Left lung (tissue), 10 donors: ENCODE results near the gene RSAD1. TPM values are rescaled to one million over a fixed set of nuclear protein-coding genes. Genes with fewer than 3 reads are reported as not detected.

Source experiments
- ATAC-seq: fragments of 200-7000 bp; cut with Tn5 transposase; one replicate; pipeline ENCODE4 v1.9.1; 2020; ENCODE audit warnings: moderate library complexity
- DNase-seq, 4 donors: peaks; one replicate each; pipeline ENCODE4 v3.0.0-alpha.2; 2013 to 2020
- H3K27ac ChIP-seq, 2 donors: fragments of 200-600 bp; sonication (generic) in 1 of 2; one replicate each; pipeline versions ENCODE4 v1.5.0 to v1.8.0; 2020 to 2021
- H3K27me3 ChIP-seq, 2 donors: fragments of 200-600 bp; sonication (generic) in 1 of 2; one replicate each; pipeline versions ENCODE4 v1.5.0 to v1.8.0; 2020 to 2021
- H3K36me3 ChIP-seq, 2 donors: fragments of 200-600 bp; sonication (generic) in 1 of 2; one replicate each; pipeline versions ENCODE4 v1.5.0 to v1.8.0; 2020 to 2021
- H3K4me1 ChIP-seq, 2 donors: fragments of 200-600 bp; one replicate each; pipeline ENCODE4 v1.8.0; 2021
- H3K4me3 ChIP-seq, 2 donors: fragments of 200-600 bp; sonication (generic) in 1 of 2; one replicate each; pipeline versions ENCODE4 v1.5.0 to v1.8.0; 2020 to 2021; ENCODE audit warnings: mild to moderate bottlenecking in 1 of 2
- H3K9me3 ChIP-seq, 2 donors: fragments of 200-600 bp; sonication (generic) in 1 of 2; one replicate each; pipeline versions ENCODE4 v1.5.0 to v1.8.0; 2020 to 2021
- CTCF ChIP-seq, 2 donors: fragments of 200-600 bp; sonication (generic) in 1 of 2; IDR thresholded peaks; one replicate each; pipeline versions ENCODE4 v1.5.0 to v1.8.0; 2021; ENCODE audit warnings: antibody characterized with exemption in 2 of 2
- intact Hi-C, 2 donors: fragments of 100-400 bp; cut with DNase I; formaldehyde crosslinking; loops; one replicate each; pipeline versions ENCODE4 v1.11.2 to v1.14.2; 2022
- polyA plus RNA-seq, 6 donors: library from polyadenylated mRNA; unstranded; fragments of 120-200 nt; gene quantifications; one replicate each; pipeline ENCODE4 v1.2.1, GENCODE V29; 2013; ENCODE audit not compliant: insufficient read length in 6 of 6
- total RNA-seq, 2 donors: library from RNA; stranded (reverse); fragmentation: NEBNext Ultra II Directional; extraction: Animal tissue kit (Norgen Biotek cat#: 25700); gene quantifications; one replicate each; pipeline ENCODE4 v1.2.1, GENCODE V29; 2021
- donor health status: DM: no; HTN: yes; CAD: no.
- donor health status: DM: no; HTN: no; CAD: no.

Gene RSAD1
- total and polyA plus RNA-seq, 8 donors = 28.5 to 61.5 (median 47.2) TPM

GRCh38 chr17:50532452-50533024 lies 53.9 kb downstream of the RSAD1 start, which contains the start of gene EPN3:
TSS of gene EPN3 (plus strand) at chr17:50532735. CDS start at chr17:50536557, 3,822 bp downstream.
- no peak for TF ChIP-seq CTCF (IDR thresholded peaks at IDR 0.05)
- peak within 1 kb of the TSS in 1 of 2 donors; percentile 18 for H3K4me3 ChIP-seq
- H3K27ac ChIP-seq = no peak within 1 kb of the TSS
- intact Hi-C loops = no loop called here
- H3K4me1 ChIP-seq = peaks cover 10 to 23% of the 10 kb centered on the region in 2 donors
- H3K9me3 ChIP-seq = no peaks in the 10 kb centered on the region
- H3K27me3 ChIP-seq = peaks cover 15 to 62% of the 10 kb centered on the region in 2 donors
- ATAC-seq = peak; percentile 81
- H3K36me3 ChIP-seq = no peaks in the 10 kb centered on the region
- DNase-seq = peak in 3 of 4 donors; percentile 71 to 86 (median 76)

DNA sequence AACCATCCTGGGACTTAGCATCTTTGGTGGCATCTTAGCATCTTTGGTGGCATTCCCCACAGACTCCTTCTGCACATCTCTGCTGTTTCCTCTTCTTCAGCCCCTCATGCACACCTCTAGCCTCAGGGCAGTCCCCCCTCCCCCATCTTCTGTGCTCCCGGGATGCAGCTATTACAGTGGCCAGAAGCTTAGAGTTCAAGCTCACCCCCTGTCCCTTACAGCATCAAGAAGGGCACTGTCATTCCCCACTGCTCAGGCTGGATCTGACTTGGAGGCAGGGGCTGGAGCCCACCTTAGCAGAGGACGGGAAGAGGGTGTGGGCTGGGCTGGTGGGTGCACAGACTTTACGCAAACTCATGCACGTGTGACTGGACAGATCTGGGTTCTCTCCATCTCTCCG lies 54.5 kb downstream of the RSAD1 start:
- DNase-seq (no peak), ATAC-seq (peak; percentile 21)
- H3K36me3 ChIP-seq = no peaks in the 10 kb centered on the region
- H3K4me3 ChIP-seq = no peak overlapping the region
- H3K27me3 ChIP-seq = peaks cover 15 to 62% of the 10 kb centered on the region in 2 donors
- H3K9me3 ChIP-seq = no peaks in the 10 kb centered on the region
- H3K27ac ChIP-seq = no peak overlapping the region
- intact Hi-C loops = no loop called here
- peaks cover 10 to 23% of the 10 kb centered on the region in 2 donors for H3K4me1 ChIP-seq
- no peak for TF ChIP-seq CTCF (IDR thresholded peaks at IDR 0.05)

DNA sequence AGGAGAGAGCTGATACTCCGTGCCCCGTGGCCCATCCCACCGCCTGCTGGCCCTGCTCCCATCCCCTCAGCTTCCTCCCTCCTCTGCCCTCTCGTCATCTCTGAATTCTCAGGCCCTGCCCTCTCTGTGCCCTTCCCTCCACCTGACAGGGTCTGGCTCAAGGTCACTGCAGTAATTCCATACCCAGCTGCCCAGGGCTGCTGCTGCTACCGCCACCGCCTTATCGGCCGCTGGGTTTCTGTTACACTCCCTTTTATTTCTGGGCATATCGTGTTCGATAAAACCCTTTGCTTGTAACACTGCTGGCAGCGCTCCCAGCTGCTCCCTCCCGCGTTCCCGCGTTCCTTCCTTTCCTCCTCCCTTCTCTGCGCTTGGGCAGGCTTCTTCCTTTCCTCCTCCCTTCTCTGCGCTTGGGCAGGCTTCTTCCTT lies 55.1 kb downstream of the RSAD1 start:
- DNase-seq = peak in 2 of 4 donors; percentile 60 to 62
- Histone ChIP-seq H3K27me3 (peaks cover 15 to 62% of the 10 kb centered on the region in 2 donors), H3K4me3 (peak overlapping the region in 1 of 2 donors; percentile 11), H3K4me1 (peaks cover 10 to 23% of the 10 kb centered on the region in 2 donors), H3K36me3 (no peaks in the 10 kb centered on the region), H3K27ac (peak overlapping the region in 1 of 2 donors; percentile 62), H3K9me3 (no peaks in the 10 kb centered on the region)
- no peak for TF ChIP-seq CTCF (IDR thresholded peaks at IDR 0.05)
- intact Hi-C loops = no loop called here
- ATAC-seq = peak; percentile 70

GRCh38 chr17:50534222-50534978 lies 55.7 kb downstream of the RSAD1 start:
- DNase-seq = peak in 2 of 4 donors; percentile 66 to 80
- Histone ChIP-seq H3K9me3 (no peaks in the 10 kb centered on the region), H3K4me3 (peak overlapping the region in 1 of 2 donors; percentile 11), H3K36me3 (no peaks in the 10 kb centered on the region), H3K4me1 (peaks cover 10 to 23% of the 10 kb centered on the region in 2 donors), H3K27ac (peak overlapping the region in 1 of 2 donors; percentile 62), H3K27me3 (peaks cover 15 to 58% of the 10 kb centered on the region in 2 donors)
- ATAC-seq = peak; percentile 85
- TF ChIP-seq CTCF (IDR thresholded peaks at IDR 0.05) = peak in 1 of 2 donors; percentile 20
- intact Hi-C loops = no loop called here

DNA sequence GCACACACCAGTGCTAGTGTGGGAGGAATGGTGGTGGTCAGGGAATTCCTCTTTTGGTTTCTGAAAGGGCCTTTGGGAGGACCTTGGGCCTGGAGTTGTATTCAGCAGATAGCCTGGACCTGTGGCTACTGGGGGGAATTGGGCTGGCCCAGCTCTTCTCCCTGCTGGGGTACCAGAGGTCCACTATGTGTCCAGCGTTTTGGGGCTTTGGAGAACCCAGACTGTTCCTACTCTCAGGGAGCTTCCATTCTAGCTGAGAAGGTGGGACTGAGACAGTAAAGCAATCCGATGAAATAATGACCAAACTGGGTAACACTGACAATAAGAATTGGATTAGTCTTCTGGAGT lies 56.3 kb downstream of the RSAD1 start:
- intact Hi-C loops = no loop called here
- no peak for ATAC-seq
- Histone ChIP-seq H3K27me3 (peaks cover 15 to 52% of the 10 kb centered on the region in 2 donors), H3K36me3 (no peaks in the 10 kb centered on the region), H3K9me3 (no peaks in the 10 kb centered on the region), H3K4me3 (no peak overlapping the region), H3K4me1 (peaks cover 10 to 23% of the 10 kb centered on the region in 2 donors), H3K27ac (no peak overlapping the region)
- no peak for TF ChIP-seq CTCF (IDR thresholded peaks at IDR 0.05)
- no peak for DNase-seq
